Measurements from ENCODE around the gene APOBEC3H. TPM values are rescaled to one million over a fixed set of nuclear protein-coding genes. Genes with fewer than 3 reads are reported as not detected.

The APOBEC3H gene
- total RNA-seq, 1 donor from 2014 or later = not detected

GRCh38 chr22:39117585-39118191 lies 20.6 kb downstream of the APOBEC3H start:
- peak; percentile 47 for TF ChIP-seq CTCF (IDR thresholded peaks at IDR 0.05; ENCODE audit: insufficient read depth, low read length, poor library complexity, severe bottlenecking)
- no peak for DNase-seq (ENCODE audit: low read depth)

GRCh38 chr22:39120983-39121382 lies 23.9 kb downstream of the APOBEC3H start:
- no peak for DNase-seq (ENCODE audit: low read depth)
- Histone ChIP-seq H3K4me3 (ENCODE audit: low read depth, low read length) (no peak overlapping the region), H3K36me3 (ENCODE audit: control insufficient read depth, insufficient read depth, low read length) (no peaks in the 10 kb centered on the region), H3K27me3 (ENCODE audit: control insufficient read depth, insufficient read depth, low read length) (peaks cover 4% of the 10 kb centered on the region)
- TF ChIP-seq CTCF (IDR thresholded peaks at IDR 0.05; ENCODE audit: insufficient read depth, low read length, poor library complexity, severe bottlenecking) = no peak

More at GRCh38 chr22:39117585-39118191, 20.6 kb downstream of the APOBEC3H start:
- no peaks in the 10 kb centered on the region for H3K36me3 ChIP-seq (ENCODE audit: control insufficient read depth, insufficient read depth, low read length)
- H3K4me3 ChIP-seq (ENCODE audit: low read depth, low read length) = no peak overlapping the region
- H3K27me3 ChIP-seq (ENCODE audit: control insufficient read depth, insufficient read depth, low read length) = peaks cover 18% of the 10 kb centered on the region

- no peak for TF ChIP-seq CTCF (IDR thresholded peaks at IDR 0.05; ENCODE audit: insufficient read depth, low read length, poor library complexity, severe bottlenecking)
- H3K27me3 ChIP-seq (ENCODE audit: control insufficient read depth, insufficient read depth, low read length) = no peaks in the 10 kb centered on the region
- no peak for DNase-seq (ENCODE audit: low read depth)
- H3K4me3 ChIP-seq (ENCODE audit: low read depth, low read length) = no peak overlapping the region
- H3K36me3 ChIP-seq (ENCODE audit: control insufficient read depth, insufficient read depth, low read length) = no peaks in the 10 kb centered on the region
These were observed 25.9 kb downstream of the APOBEC3H start for GRCh38 chr22:39122772-39123470.

GRCh38 chr22:39123751-39124581 lies 26.9 kb downstream of the APOBEC3H start:
- peaks cover 2% of the 10 kb centered on the region for H3K27me3 ChIP-seq (ENCODE audit: control insufficient read depth, insufficient read depth, low read length)
- no peak for DNase-seq (ENCODE audit: low read depth)
- no peaks in the 10 kb centered on the region for H3K36me3 ChIP-seq (ENCODE audit: control insufficient read depth, insufficient read depth, low read length)
- TF ChIP-seq CTCF (IDR thresholded peaks at IDR 0.05; ENCODE audit: insufficient read depth, low read length, poor library complexity, severe bottlenecking) = no peak
- H3K4me3 ChIP-seq (ENCODE audit: low read depth, low read length) = no peak overlapping the region

GRCh38 chr22:39125622-39126021 lies 28.6 kb downstream of the APOBEC3H start:
- DNase-seq (ENCODE audit: low read depth) = no peak
- H3K27me3 ChIP-seq (ENCODE audit: control insufficient read depth, insufficient read depth, low read length) = peaks cover 2% of the 10 kb centered on the region
- TF ChIP-seq CTCF (IDR thresholded peaks at IDR 0.05; ENCODE audit: insufficient read depth, low read length, poor library complexity, severe bottlenecking) = no peak
- no peaks in the 10 kb centered on the region for H3K36me3 ChIP-seq (ENCODE audit: control insufficient read depth, insufficient read depth, low read length)
- H3K4me3 ChIP-seq (ENCODE audit: low read depth, low read length) = no peak overlapping the region
